ENCODE data around the gene EXOC6B. TPM values are rescaled to one million over a fixed set of nuclear protein-coding genes. Genes with fewer than 3 reads are reported as not detected.

Gene EXOC6B
- total RNA-seq, 1 experiment from 2014 or later = 40.1 TPM

GRCh38 chr2:72144274-72144631 is 681.6 kb downstream of the EXOC6B start:
- Histone ChIP-seq H3K18ac (ENCODE audit: insufficient read length, low read depth, low read length) (no peak overlapping the region), H3K4ac (ENCODE audit: low read depth, low read length) (no peak overlapping the region), H4K20me1 (ENCODE audit: control insufficient read depth, insufficient read depth, insufficient read length) (no peaks in the 10 kb centered on the region), H3K4me1 (ENCODE audit: insufficient read depth, low read length) (no peaks in the 10 kb centered on the region; the same call in 1 of the 2 replicates), H2AK5ac (ENCODE audit: insufficient read length, low read length) (no peak overlapping the region), H3K14ac (ENCODE audit: insufficient read depth, low read length) (no peak overlapping the region), H3K9ac (ENCODE audit: extremely low read depth, insufficient read length, low read length) (no peak overlapping the region), H2BK120ac (ENCODE audit: low read depth, low read length, poor library complexity, severe bottlenecking) (no peak overlapping the region), H4K8ac (replicated peaks; ENCODE audit: insufficient read length, low read depth, low read length) (no peak overlapping the region), H3K9me3 (ENCODE audit: control insufficient read depth, low read depth, low read length) (no peaks in the 10 kb centered on the region), H3K23me2 (ENCODE audit: insufficient read length, low read depth, low read length, poor library complexity, severe bottlenecking) (peaks cover 32% of the 10 kb centered on the region), H4K5ac (ENCODE audit: insufficient read length, low read depth, low read length) (no peak overlapping the region), H3T11ph (ENCODE audit: low read length) (no peak overlapping the region), H3K23ac (ENCODE audit: insufficient read length, low read depth, low read length) (no peak overlapping the region), H2BK5ac (ENCODE audit: insufficient read length, low read length) (no peak overlapping the region), H3K79me2 (ENCODE audit: insufficient read depth, low read length) (no peaks in the 10 kb centered on the region), H3K79me1 (ENCODE audit: insufficient read depth, low read depth, low read length, poor library complexity, severe bottlenecking) (no peaks in the 10 kb centered on the region), H4K91ac (ENCODE audit: insufficient read length, low read depth, low read length) (no peak overlapping the region), H3K27ac (ENCODE audit: insufficient read length, low read depth, low read length) (no peak overlapping the region), H3K56ac (ENCODE audit: insufficient read length, low read depth, low read length) (no peak overlapping the region), H3K27me3 (ENCODE audit: insufficient read depth, low read length) (peaks cover 68% of the 10 kb centered on the region), H3K4me2 (ENCODE audit: insufficient read depth, insufficient read length, low read length) (peak overlapping the region; percentile 8), H2AFZ (ENCODE audit: low read length) (no peak overlapping the region), H2BK20ac (ENCODE audit: low read depth, low read length, poor library complexity, severe bottlenecking) (no peak overlapping the region), H2BK12ac (ENCODE audit: insufficient read length, low read depth, low read length) (no peak overlapping the region), H2BK15ac (ENCODE audit: low read depth, low read length) (no peak overlapping the region)
- H3K36me3 Mint-ChIP-seq (ENCODE audit: insufficient read depth in 1 of 3, low read depth in 3 of 3) = no peaks in the 10 kb centered on the region
- TF ChIP-seq CTCF (conservative IDR thresholded peaks at IDR 0.05) = no peak
- peak overlapping the region; percentile 62 to 79 for H3K4me3 Mint-ChIP-seq
- H3K27me3 Mint-ChIP-seq (ENCODE audit: low read depth) = peaks cover 96% of the 10 kb centered on the region
- peak; percentile 36 for DNase-seq
- H3K27ac Mint-ChIP-seq = no peak overlapping the region
- no CpG with 5 or more reads among the region's 23 CpGs for WGBS (ENCODE audit: extremely low coverage, insufficient read length, low lambda C conversion rate)
- H3K9me3 Mint-ChIP-seq = peaks cover 0 to 8% of the 10 kb centered on the region in 2 experiments; a peak in 3 of 5 replicates
- peaks cover 28 to 49% of the 10 kb centered on the region in 2 experiments for H3K4me1 Mint-ChIP-seq
